ENCODE measurements around the gene CCDC88B.

GRCh38 chr11:64352099-64352994 lies 12.3 kb downstream of the CCDC88B start:
- TF ChIP-seq CTCF (IDR thresholded peaks at IDR 0.05; ENCODE audit: low read depth, low read length) (no peak), EZH2phosphoT487 (IDR thresholded peaks at IDR 0.05; ENCODE audit: low read depth) (no peak)

Data from OCI-LY3 (cell line).